ENCODE measurements around the gene F12.

- TF ChIP-seq CTCF (conservative IDR thresholded peaks at IDR 0.05; ENCODE audit: low read depth, low read length) = no peak
- TF ChIP-seq EZH2 (IDR thresholded peaks at IDR 0.05; ENCODE audit: borderline replicate concordance, low read depth, low read length, poor library complexity, severe bottlenecking) = no peak
Measured at GRCh38 chr5:177430140-177430951, 21.0 kb upstream of the F12 start.

Measured in A673 (cell line).